Neutrophil (primary cell): ENCODE data around the gene ZNF554.

Source experiments
- H3K27ac ChIP-seq: fragments of 200-600 bp; sonication (generic); 2 replicates; pipeline ENCODE4 v1.5.1; 2016; ENCODE audit warnings: mild to moderate bottlenecking, moderate library complexity
- H3K27me3 ChIP-seq: fragments of 200-600 bp; sonication (generic); 2 replicates; pipeline ENCODE4 v1.6.0; 2016; ENCODE audit warnings: mild to moderate bottlenecking
- H3K36me3 ChIP-seq: fragments of 200-600 bp; sonication (generic); 2 replicates; pipeline ENCODE4 v1.5.1; 2017
- H3K4me1 ChIP-seq, 2 experiments: fragments of 200-600 bp in 1 of 2; sonication (generic) in 1 of 2; 1 replicate in 1 of 2; 2 replicates in 1 of 2; pipeline versions ENCODE4 v1.5.1 to v1.6.1; 2013 to 2016; ENCODE audit warnings: low read depth in 1 of 2, low read length in 1 of 2, mild to moderate bottlenecking in 1 of 2, moderate library complexity in 1 of 2; ENCODE audit not compliant: control insufficient read depth in 1 of 2, insufficient read depth in 1 of 2
- H3K4me3 ChIP-seq, 2 experiments: fragments of 200-600 bp in 1 of 2; sonication (generic) in 1 of 2; 1 replicate in 1 of 2; 2 replicates in 1 of 2; pipeline ENCODE4 v1.5.1; 2013 to 2016; ENCODE audit warnings: low read depth in 1 of 2, low read length in 1 of 2, mild to moderate bottlenecking in 1 of 2, moderate library complexity in 1 of 2
- H3K9me3 ChIP-seq: fragments of 200-600 bp; sonication (generic); 2 replicates; pipeline ENCODE4 v1.5.1; 2016
- CTCF ChIP-seq: fragments of 200-600 bp; sonication (generic); IDR thresholded peaks from 2 replicates; pipeline ENCODE4 v1.5.1; 2016; ENCODE audit warnings: antibody characterized with exemption

The ZNF554 gene

GRCh38 chr19:2837430-2837829 is 17.8 kb downstream of the ZNF554 start:
- Histone ChIP-seq H3K4me3 (no peak overlapping the region), H3K27me3 (peaks cover 11% of the 10 kb centered on the region), H3K9me3 (peaks cover 37% of the 10 kb centered on the region), H3K27ac (no peak overlapping the region), H3K4me1 (peaks cover 14 to 15% of the 10 kb centered on the region in 2 experiments), H3K36me3 (no peaks in the 10 kb centered on the region)
- no peak for TF ChIP-seq CTCF

DNA sequence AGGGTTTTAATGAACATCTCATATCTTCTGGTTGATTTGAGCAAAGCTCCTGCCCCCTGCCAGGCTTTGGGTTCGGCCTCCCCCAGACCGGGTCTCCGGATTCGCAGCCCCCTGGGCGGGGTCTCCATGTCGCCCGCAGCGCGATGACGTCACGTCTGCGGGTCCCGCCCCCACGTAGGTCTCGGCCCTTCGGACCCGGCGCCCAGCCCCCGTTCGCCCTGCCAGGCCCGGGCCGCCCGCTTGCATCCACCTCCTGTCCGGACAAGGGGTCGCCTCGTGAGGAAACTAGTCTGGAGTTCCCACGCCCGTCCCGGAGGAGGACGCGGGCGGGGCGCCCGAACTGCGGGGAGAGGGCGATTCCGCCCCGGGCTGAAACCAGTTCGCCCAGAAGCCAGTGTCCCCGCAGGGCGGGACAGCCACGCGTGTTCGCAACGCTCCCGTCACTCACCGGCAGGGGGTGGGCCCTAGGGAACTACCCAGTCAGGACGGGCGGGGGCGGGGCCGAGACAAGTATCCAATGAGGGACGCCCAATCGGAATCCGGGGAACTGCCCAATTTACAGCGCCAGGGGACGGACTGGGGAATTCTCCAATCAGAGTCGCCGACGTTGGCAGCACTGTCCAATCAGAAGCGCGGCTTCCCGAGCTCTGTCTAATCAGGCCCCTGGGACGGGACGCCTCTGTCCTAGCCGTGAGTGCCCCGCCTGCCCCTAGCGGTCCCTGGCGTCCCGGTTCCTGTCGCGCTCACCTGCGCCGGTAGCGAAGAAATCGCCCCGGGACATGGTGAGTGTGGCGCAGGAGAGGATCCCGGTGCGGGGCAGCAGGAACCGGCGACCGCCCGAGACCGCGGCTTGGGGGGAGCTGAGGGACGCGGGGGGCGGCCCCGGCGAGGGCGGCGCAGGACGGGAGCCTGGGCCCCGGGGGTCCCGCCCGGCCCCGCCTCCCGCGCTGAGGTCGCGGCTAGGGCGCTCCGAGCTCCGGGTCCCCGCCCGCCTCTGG is 21.4 kb downstream of the ZNF554 start, which contains the start of gene ZNF555:
ZNF555 (plus strand) TSS at position 682 of the 998 bp plus-strand sequence; CDS start at position 780, 98 bp downstream.
- Histone ChIP-seq H3K27me3 (peaks cover 19% of the 10 kb centered on the region), H3K4me1 (peaks cover 14 to 16% of the 10 kb centered on the region in 2 experiments), H3K9me3 (peaks cover 9% of the 10 kb centered on the region), H3K4me3 (peak within 1 kb of the TSS; percentile 71 to 78), H3K36me3 (no peaks in the 10 kb centered on the region), H3K27ac (peak within 1 kb of the TSS; percentile 65)
- TF ChIP-seq CTCF, result peak; percentile 80

DNA sequence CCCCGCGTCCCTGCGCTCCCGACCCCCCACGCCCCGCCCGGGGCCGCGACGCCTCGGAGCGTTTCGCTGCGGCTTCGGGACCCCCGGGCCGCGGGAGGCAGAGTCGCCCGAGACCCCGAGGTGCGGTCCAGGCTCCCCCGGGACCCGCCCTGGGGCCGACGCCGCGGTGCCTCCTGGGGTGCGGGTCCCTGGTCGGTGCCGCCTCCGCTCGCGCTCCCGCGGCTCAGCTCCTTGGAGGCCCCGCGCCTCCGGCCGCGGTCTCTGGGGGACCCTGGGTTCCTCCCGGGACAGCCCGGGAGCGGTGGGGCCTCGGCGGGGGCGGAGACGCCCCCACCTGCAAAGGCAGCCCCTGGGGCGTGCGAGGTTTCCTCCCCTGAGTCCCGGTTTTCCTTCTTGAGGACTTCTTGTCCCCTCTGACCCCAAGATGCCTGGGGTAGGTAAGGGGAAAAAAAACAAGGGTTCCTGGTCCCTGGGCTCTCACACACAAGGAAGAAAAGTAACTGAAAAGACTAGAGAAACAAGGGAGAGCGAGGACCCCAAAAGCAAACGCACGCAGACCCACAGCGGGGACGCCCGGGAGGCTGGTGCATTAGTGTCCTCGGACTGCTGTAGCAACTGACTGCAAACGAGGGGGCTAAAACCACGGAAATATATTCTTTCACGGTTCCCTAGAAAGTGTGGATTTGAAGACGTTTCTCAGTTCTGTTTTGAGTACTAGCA is 22.3 kb downstream of the ZNF554 start:
- H3K4me1 ChIP-seq, result peaks cover 14 to 16% of the 10 kb centered on the region in 2 experiments
- peaks cover 19% of the 10 kb centered on the region for H3K27me3 ChIP-seq
- H3K36me3 ChIP-seq, result no peaks in the 10 kb centered on the region
- no peak overlapping the region for H3K27ac ChIP-seq
- no peak for TF ChIP-seq CTCF
- peaks cover under 1% of the 10 kb centered on the region for H3K9me3 ChIP-seq
- H3K4me3 ChIP-seq, result peak overlapping the region; percentile 71 to 78

DNA sequence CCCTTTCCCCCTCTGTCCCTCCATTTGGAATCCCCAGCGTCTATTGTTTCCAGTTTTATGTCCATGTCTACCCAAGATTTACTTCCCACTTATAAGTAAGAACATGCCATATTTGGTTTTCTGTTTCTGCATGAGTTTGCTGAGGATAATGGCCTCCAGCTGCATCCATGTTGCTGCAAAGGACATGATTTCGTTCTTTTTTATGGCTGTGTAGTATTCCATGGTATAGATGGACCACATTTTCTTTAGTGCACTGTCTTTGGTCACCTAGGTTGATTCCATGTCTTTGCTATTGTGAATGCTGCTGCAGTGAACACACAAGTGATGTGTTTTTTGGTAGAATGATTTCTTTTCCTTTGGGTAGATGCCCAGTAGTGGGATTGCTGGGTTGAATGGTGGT is 25.4 kb downstream of the ZNF554 start:
- peaks cover 5% of the 10 kb centered on the region for H3K9me3 ChIP-seq
- no peak overlapping the region for H3K4me3 ChIP-seq
- peaks cover 14 to 16% of the 10 kb centered on the region in 2 experiments for H3K4me1 ChIP-seq
- H3K27ac ChIP-seq, result no peak overlapping the region
- peaks cover 19% of the 10 kb centered on the region for H3K27me3 ChIP-seq
- no peak for TF ChIP-seq CTCF
- H3K36me3 ChIP-seq, result no peaks in the 10 kb centered on the region

DNA sequence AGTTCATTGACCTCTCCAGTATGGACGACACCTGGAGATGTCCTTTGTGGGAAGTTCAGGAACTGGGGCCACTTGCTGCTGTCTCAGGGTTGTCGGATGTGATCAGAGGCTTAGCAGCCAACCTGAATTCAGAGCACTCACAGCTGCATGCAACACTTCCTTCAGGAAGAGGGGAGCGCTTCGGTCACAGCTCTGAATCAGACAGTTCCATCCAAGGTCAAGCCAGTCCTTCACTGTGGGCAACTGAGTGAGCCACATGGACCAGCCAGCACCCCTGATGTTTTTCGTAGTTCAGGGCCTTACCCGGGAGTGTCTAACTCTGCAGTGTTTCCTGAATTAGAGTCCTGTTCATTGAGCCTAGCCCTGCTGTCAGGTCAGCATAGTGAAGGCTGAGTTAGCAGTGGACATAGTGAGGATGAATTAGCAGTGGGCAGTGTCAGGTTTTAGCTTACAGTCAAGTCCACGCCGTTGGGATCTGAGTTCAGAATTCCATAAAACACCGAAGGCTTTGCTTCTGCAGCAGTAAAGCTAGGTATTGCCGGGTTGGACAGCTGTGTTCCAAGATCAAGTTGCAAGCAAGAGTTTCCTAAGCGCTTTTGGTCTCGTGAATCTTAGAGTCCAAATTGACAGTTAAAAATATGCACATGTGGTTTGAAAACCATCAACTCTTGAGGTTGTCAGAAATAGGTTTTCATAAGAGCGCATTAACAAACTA is 26.7 kb downstream of the ZNF554 start:
- Histone ChIP-seq H3K27ac (no peak overlapping the region), H3K4me3 (no peak overlapping the region), H3K27me3 (peaks cover 19% of the 10 kb centered on the region), H3K4me1 (peaks cover 8 to 9% of the 10 kb centered on the region in 2 experiments), H3K36me3 (no peaks in the 10 kb centered on the region), H3K9me3 (peaks cover 13% of the 10 kb centered on the region)
- TF ChIP-seq CTCF, result no peak
